Stimulated activated naive B cell treated with anti-CD40 and anti-IgM and Interleukin-4, amounts not matched to agents 10 μg/mL and 1 μg/mL and 100 μg/mL, for 72 hours (primary cell): ENCODE data around the gene TNFAIP3.

Experiments used
- ATAC-seq, 2 donors: fragments of 150-1000 bp; cut with Tn5 transposase; replicated peaks; 2 replicates each; pipeline ENCODE4 v1.10.0; 2021; ENCODE audit warnings: moderate library complexity in 1 of 2
- DNase-seq: peaks from one replicate; pipeline ENCODE4 v3.0.0; 2021
- H3K27ac Mint-ChIP-seq: one replicate; pipeline ENCODE4 v1.8.0; 2022; ENCODE audit warnings: mild to moderate bottlenecking, mixed read lengths
- H3K27me3 Mint-ChIP-seq, 2 donors: one replicate each; pipeline ENCODE4 v1.8.0; 2022; ENCODE audit warnings: mixed read lengths in 2 of 2
- H3K36me3 Mint-ChIP-seq, 2 donors: one replicate each; pipeline ENCODE4 v1.8.0; 2022; ENCODE audit warnings: mixed read lengths in 2 of 2, mild to moderate bottlenecking in 1 of 2
- H3K4me1 Mint-ChIP-seq, 2 donors: one replicate each; pipeline ENCODE4 v1.8.0; 2022; ENCODE audit warnings: mixed read lengths in 2 of 2, mild to moderate bottlenecking in 1 of 2
- H3K4me3 Mint-ChIP-seq, 2 donors: one replicate each; pipeline ENCODE4 v1.8.0; 2022; ENCODE audit warnings: mild to moderate bottlenecking in 2 of 2, mixed read lengths in 2 of 2, moderate library complexity in 1 of 2
- H3K9me3 Mint-ChIP-seq, 2 donors: one replicate each; pipeline ENCODE4 v1.8.0; 2022; ENCODE audit warnings: mixed read lengths in 2 of 2, mild to moderate bottlenecking in 1 of 2

Gene TNFAIP3

GRCh38 chr6:137913996-137914529 is 47.0 kb downstream of the TNFAIP3 start:
- Mint-ChIP-seq H3K27me3 (no peaks in the 10 kb centered on the region), H3K4me1 (peaks cover 46 to 61% of the 10 kb centered on the region in 2 donors)

GRCh38 chr6:137914530-137915193 is 47.6 kb downstream of the TNFAIP3 start:
- H3K4me3 Mint-ChIP-seq: no peak overlapping the region
- H3K36me3 Mint-ChIP-seq: peaks cover 7 to 9% of the 10 kb centered on the region in 2 donors
- H3K9me3 Mint-ChIP-seq: peaks cover 5 to 10% of the 10 kb centered on the region in 2 donors
- ATAC-seq (peak; percentile 51 to 57), DNase-seq (no peak)
- H3K27ac Mint-ChIP-seq: peak overlapping the region; percentile 82
- no peaks in the 10 kb centered on the region for H3K27me3 Mint-ChIP-seq
- H3K4me1 Mint-ChIP-seq: peaks cover 43 to 59% of the 10 kb centered on the region in 2 donors

More at GRCh38 chr6:137913996-137914529, 47.0 kb downstream of the TNFAIP3 start:
- no peak overlapping the region for H3K27ac Mint-ChIP-seq
- H3K4me3 Mint-ChIP-seq: no peak overlapping the region
- DNase-seq (no peak), ATAC-seq (no peak)
- H3K9me3 Mint-ChIP-seq: peaks cover 9 to 14% of the 10 kb centered on the region in 2 donors
- H3K36me3 Mint-ChIP-seq: peaks cover 7 to 13% of the 10 kb centered on the region in 2 donors

GRCh38 chr6:137915790-137916189 is 48.7 kb downstream of the TNFAIP3 start:
- no peak for ATAC-seq
- Mint-ChIP-seq H3K9me3 (peaks cover 5 to 9% of the 10 kb centered on the region in 2 donors), H3K36me3 (peaks cover 7 to 8% of the 10 kb centered on the region in 2 donors), H3K4me3 (no peak overlapping the region), H3K27ac (peak overlapping the region; percentile 20), H3K27me3 (no peaks in the 10 kb centered on the region), H3K4me1 (peaks cover 47 to 59% of the 10 kb centered on the region in 2 donors)
- DNase-seq: no peak

GRCh38 chr6:137917551-137918325 is 50.7 kb downstream of the TNFAIP3 start:
- peaks cover 7 to 8% of the 10 kb centered on the region in 2 donors for H3K36me3 Mint-ChIP-seq
- H3K27ac Mint-ChIP-seq: no peak overlapping the region
- no peak for DNase-seq
- no peak overlapping the region for H3K4me3 Mint-ChIP-seq
- ATAC-seq: no peak
- H3K9me3 Mint-ChIP-seq: peaks cover 5 to 9% of the 10 kb centered on the region in 2 donors
- H3K27me3 Mint-ChIP-seq: no peaks in the 10 kb centered on the region
- H3K4me1 Mint-ChIP-seq: peaks cover 43 to 58% of the 10 kb centered on the region in 2 donors

DNA sequence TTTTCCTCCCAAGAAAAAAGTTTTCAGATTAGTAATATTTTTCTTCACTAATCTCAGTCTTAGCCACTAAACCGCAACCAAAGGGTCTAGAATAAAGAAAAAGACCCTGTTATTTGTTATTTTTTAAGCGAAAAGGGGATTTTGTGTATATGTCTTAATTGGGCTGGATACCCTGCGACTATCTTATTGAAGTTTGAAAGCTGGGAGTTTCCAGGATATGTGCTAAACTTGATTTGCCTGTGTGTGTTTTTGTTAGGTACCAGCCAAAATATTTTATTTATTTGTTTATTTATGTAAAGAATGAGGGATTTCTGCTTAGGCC is 52.4 kb downstream of the TNFAIP3 start:
- Mint-ChIP-seq H3K4me1 (peaks cover 50 to 65% of the 10 kb centered on the region in 2 donors), H3K9me3 (peaks cover 0 to under 1% of the 10 kb centered on the region in 2 donors), H3K27me3 (no peaks in the 10 kb centered on the region), H3K4me3 (no peak overlapping the region), H3K27ac (no peak overlapping the region), H3K36me3 (peaks cover under 1% of the 10 kb centered on the region in 2 donors)
- no peak for DNase-seq
- no peak for ATAC-seq

- Mint-ChIP-seq H3K4me1 (peaks cover 45 to 63% of the 10 kb centered on the region in 2 donors), H3K27ac (peak overlapping the region; percentile 81), H3K9me3 (no peaks in the 10 kb centered on the region), H3K27me3 (no peaks in the 10 kb centered on the region), H3K4me3 (peak overlapping the region; percentile 14 to 17), H3K36me3 (no peaks in the 10 kb centered on the region)
- DNase-seq (no peak), ATAC-seq (peak; percentile 67 to 72)
These were observed 53.0 kb downstream of the TNFAIP3 start for GRCh38 chr6:137919837-137920730.

- peak overlapping the region; percentile 0 for H3K27ac Mint-ChIP-seq
- H3K4me1 Mint-ChIP-seq: peaks cover 57 to 75% of the 10 kb centered on the region in 2 donors
- H3K9me3 Mint-ChIP-seq: no peaks in the 10 kb centered on the region
- peak overlapping the region; percentile 0 to 1 for H3K4me3 Mint-ChIP-seq
- DNase-seq: no peak
- peak; percentile 86 to 88 for ATAC-seq
- no peaks in the 10 kb centered on the region for H3K36me3 Mint-ChIP-seq
- H3K27me3 Mint-ChIP-seq: no peaks in the 10 kb centered on the region
These were observed 54.8 kb downstream of the TNFAIP3 start for GRCh38 chr6:137921823-137922222.

- H3K27ac Mint-ChIP-seq: peak overlapping the region; percentile 78
These were observed 57.0 kb downstream of the TNFAIP3 start for GRCh38 chr6:137923866-137924653.

DNA sequence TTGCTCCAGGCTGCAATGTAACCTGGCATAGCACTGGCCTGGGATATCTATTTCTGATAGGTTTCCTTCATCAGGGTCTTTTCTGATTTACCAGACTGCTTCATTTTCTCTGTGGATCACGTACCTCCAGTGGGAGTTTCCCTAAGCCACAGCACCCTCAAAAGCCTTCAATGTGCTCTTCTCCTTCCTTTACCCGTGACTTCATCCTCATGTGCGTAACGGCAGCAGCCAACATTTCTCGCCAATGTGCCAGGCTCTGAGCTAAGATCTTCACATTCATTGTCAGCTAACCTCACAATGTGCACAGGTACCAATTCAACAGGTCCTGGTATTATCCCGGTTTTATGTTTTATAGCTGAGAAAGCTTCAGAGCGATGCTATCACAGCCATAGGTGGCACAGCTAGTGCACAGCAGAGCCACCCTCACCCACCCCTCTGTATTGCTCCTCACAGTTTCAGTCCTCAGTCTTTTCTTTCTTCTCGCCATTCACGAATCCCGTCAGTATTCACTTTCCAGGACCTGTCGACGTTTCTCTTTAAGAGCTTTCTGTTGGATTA is 58.2 kb downstream of the TNFAIP3 start:
- Mint-ChIP-seq H3K27ac (peak overlapping the region; percentile 37), H3K36me3 (no peaks in the 10 kb centered on the region), H3K4me3 (no peak overlapping the region), H3K27me3 (no peaks in the 10 kb centered on the region), H3K4me1 (peaks cover 65 to 88% of the 10 kb centered on the region in 2 donors), H3K9me3 (no peaks in the 10 kb centered on the region)
- no peak for ATAC-seq
- no peak for DNase-seq

More at GRCh38 chr6:137923866-137924653, 57.0 kb downstream of the TNFAIP3 start:
- H3K4me1 Mint-ChIP-seq: peaks cover 71 to 94% of the 10 kb centered on the region in 2 donors
- H3K9me3 Mint-ChIP-seq: no peaks in the 10 kb centered on the region
- no peak for ATAC-seq
- H3K27me3 Mint-ChIP-seq: no peaks in the 10 kb centered on the region
- DNase-seq: no peak
- no peaks in the 10 kb centered on the region for H3K36me3 Mint-ChIP-seq
- no peak overlapping the region for H3K4me3 Mint-ChIP-seq

- Mint-ChIP-seq H3K27ac (peak overlapping the region; percentile 72), H3K9me3 (no peaks in the 10 kb centered on the region), H3K4me3 (peak overlapping the region in 1 of 2 donors; percentile 18), H3K27me3 (no peaks in the 10 kb centered on the region), H3K36me3 (no peaks in the 10 kb centered on the region), H3K4me1 (peaks cover 60 to 84% of the 10 kb centered on the region in 2 donors)
- DNase-seq (no peak), ATAC-seq (no peak)
These were observed 59.2 kb downstream of the TNFAIP3 start for GRCh38 chr6:137926207-137926731.

DNA sequence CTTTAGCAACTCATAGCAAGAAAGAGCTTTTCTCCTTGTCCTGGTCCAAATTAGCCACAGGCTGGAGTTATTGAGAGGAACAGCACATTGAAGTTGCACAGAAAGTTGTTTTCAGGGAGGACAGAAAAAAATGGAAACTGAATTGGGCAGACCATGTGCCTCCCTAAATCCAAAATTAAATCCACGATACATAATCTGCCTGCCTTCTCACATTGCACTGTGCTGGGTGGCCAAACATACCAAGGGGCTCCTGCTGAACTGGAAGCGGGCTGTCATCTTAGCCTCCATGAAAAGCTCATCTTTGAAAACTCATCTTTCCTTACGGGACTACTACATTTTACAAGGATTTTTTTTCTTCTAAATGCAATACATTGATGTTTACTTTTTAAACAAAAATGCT is 59.9 kb downstream of the TNFAIP3 start:
- Mint-ChIP-seq H3K9me3 (no peaks in the 10 kb centered on the region), H3K36me3 (no peaks in the 10 kb centered on the region), H3K4me3 (peak overlapping the region in 1 of 2 donors; percentile 18), H3K27me3 (no peaks in the 10 kb centered on the region), H3K27ac (peak overlapping the region; percentile 97), H3K4me1 (peaks cover 59 to 84% of the 10 kb centered on the region in 2 donors)
- ATAC-seq: no peak
- DNase-seq: no peak

GRCh38 chr6:137927777-137928218 is 60.7 kb downstream of the TNFAIP3 start:
- H3K4me1 Mint-ChIP-seq: peaks cover 58 to 84% of the 10 kb centered on the region in 2 donors
- H3K9me3 Mint-ChIP-seq: no peaks in the 10 kb centered on the region
- peak; percentile 94 to 96 for ATAC-seq
- H3K27me3 Mint-ChIP-seq: no peaks in the 10 kb centered on the region
- H3K27ac Mint-ChIP-seq: peak overlapping the region; percentile 97
- H3K4me3 Mint-ChIP-seq: peak overlapping the region; percentile 74 to 79
- H3K36me3 Mint-ChIP-seq: no peaks in the 10 kb centered on the region
- DNase-seq: peak; percentile 82

DNA sequence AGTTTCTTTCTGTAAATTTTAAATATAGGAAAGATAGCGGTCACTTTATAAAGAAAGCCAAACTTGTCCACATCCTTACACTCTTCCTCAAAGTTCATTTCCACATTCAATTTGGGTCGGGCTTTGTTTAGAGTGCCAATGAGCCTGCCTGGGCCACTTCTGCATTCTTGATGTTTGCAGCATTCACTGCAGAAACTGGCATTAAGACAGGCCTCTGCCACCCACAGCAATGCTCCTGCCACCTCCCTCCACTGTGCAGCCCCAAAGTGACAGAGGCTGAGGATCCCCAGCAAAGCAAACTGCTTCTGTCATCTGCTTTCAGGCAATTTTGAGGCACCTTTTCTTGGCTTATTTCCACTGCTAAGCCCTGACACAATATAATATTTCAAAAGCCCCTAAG is 61.2 kb downstream of the TNFAIP3 start:
- DNase-seq (no peak), ATAC-seq (peak; percentile 85 to 86)
- Mint-ChIP-seq H3K36me3 (no peaks in the 10 kb centered on the region), H3K9me3 (no peaks in the 10 kb centered on the region), H3K4me3 (peak overlapping the region; percentile 74 to 79), H3K4me1 (peaks cover 54 to 80% of the 10 kb centered on the region in 2 donors), H3K27ac (peak overlapping the region; percentile 97), H3K27me3 (no peaks in the 10 kb centered on the region)
